Neural progenitor cell (in vitro differentiated cells): Measurements from ENCODE around the gene RNF25. TPM values are rescaled to one million over a fixed set of nuclear protein-coding genes. Genes with fewer than 3 reads are reported as not detected.

Source experiments
- DNase-seq: peaks from one replicate; pipeline ENCODE4 v3.0.0-alpha.2; 2016; ENCODE audit warnings: low spot score
- H2AFZ ChIP-seq: fragments of 200-600 bp; sonication (generic); replicated peaks from 2 replicates; pipeline ENCODE4 v1.6.1; 2016; ENCODE audit warnings: antibody characterized with exemption
- H3F3A ChIP-seq: fragments of 200-600 bp; sonication (generic); 2 replicates; pipeline ENCODE4 v1.6.1; 2016; ENCODE audit warnings: antibody characterized with exemption, low read depth
- H3K27ac ChIP-seq: fragments of 200-600 bp; sonication (generic); 2 replicates; pipeline ENCODE4 v1.5.1; 2016; ENCODE audit warnings: mild to moderate bottlenecking
- H3K27me3 ChIP-seq: fragments of 200-600 bp; sonication (generic); 2 replicates; pipeline ENCODE4 v1.6.1; 2016; ENCODE audit warnings: mild to moderate bottlenecking, moderate library complexity
- H3K36me3 ChIP-seq: fragments of 200-600 bp; sonication (generic); 2 replicates; pipeline ENCODE4 v1.5.1; 2016
- H3K4me1 ChIP-seq: fragments of 200-600 bp; sonication (generic); 2 replicates; pipeline ENCODE4 v1.6.1; 2016; ENCODE audit warnings: mixed run types
- H3K4me2 ChIP-seq: fragments of 200-600 bp; sonication (generic); 2 replicates; pipeline ENCODE4 v1.6.1; 2016
- H3K4me3 ChIP-seq: fragments of 200-600 bp; sonication (generic); 2 replicates; pipeline ENCODE4 v1.5.1; 2016
- H3K79me2 ChIP-seq: fragments of 200-600 bp; sonication (generic); 2 replicates; pipeline ENCODE4 v1.6.1; 2016; ENCODE audit warnings: low read depth
- H3K9ac ChIP-seq: fragments of 200-600 bp; sonication (generic); 2 replicates; pipeline ENCODE4 v1.6.1; 2016
- H3K9me3 ChIP-seq: fragments of 200-600 bp; sonication (generic); 2 replicates; pipeline ENCODE4 v1.5.1; 2016; ENCODE audit warnings: low read depth
- H4K20me1 ChIP-seq: fragments of 200-600 bp; sonication (generic); 2 replicates; pipeline ENCODE4 v1.6.1; 2016; ENCODE audit warnings: low read depth
- H3K27ac Mint-ChIP-seq: 3 replicates; pipeline ENCODE4 v1.8.0; 2021; ENCODE audit warnings: mixed read lengths
- H3K27me3 Mint-ChIP-seq: 2 replicates; pipeline ENCODE4 v1.8.0; 2022; ENCODE audit warnings: low read depth, mild to moderate bottlenecking, inconsistent platforms, moderate library complexity, mixed read lengths; ENCODE audit not compliant: insufficient read depth
- H3K36me3 Mint-ChIP-seq: 3 replicates; pipeline ENCODE4 v1.8.0; 2021; ENCODE audit warnings: mixed read lengths
- H3K4me1 Mint-ChIP-seq: 3 replicates; pipeline ENCODE4 v1.8.0; 2021; ENCODE audit warnings: mixed read lengths
- H3K4me3 Mint-ChIP-seq: 3 replicates; pipeline ENCODE4 v1.8.0; 2021; ENCODE audit warnings: mild to moderate bottlenecking, moderate library complexity, mixed read lengths
- H3K9me3 Mint-ChIP-seq: 3 replicates; pipeline ENCODE4 v1.8.0; 2020; ENCODE audit warnings: mixed read lengths
- EZH2 ChIP-seq: fragments of 200-600 bp; sonication (generic); IDR thresholded peaks from 2 replicates; pipeline ENCODE4 v1.6.1; 2017; ENCODE audit warnings: antibody characterized with exemption, mild to moderate bottlenecking, moderate library complexity
- EZH2phosphoT487 ChIP-seq: fragments of 200-600 bp; sonication (generic); IDR thresholded peaks from 2 replicates; pipeline ENCODE4 v1.6.1; 2017; ENCODE audit warnings: antibody characterized with exemption
- total RNA-seq: library from RNA; depleted of rRNA; stranded (reverse); fragments of >200 nt; gene quantifications from 2 replicates; pipeline ENCODE4 v1.2.3, GENCODE V29; 2015; ENCODE audit warnings: low replicate concordance
- TF ChIP-seq, protein P1 (sequence below): fragments of 200-600 bp; sonication (generic); IDR thresholded peaks from 2 replicates; pipeline ENCODE4 v1.5.1; 2017; ENCODE audit warnings: antibody characterized with exemption, mild to moderate bottlenecking

RNF25 gene
- total RNA-seq, 1 donor from 2014 or later = 9.6 TPM

DNA sequence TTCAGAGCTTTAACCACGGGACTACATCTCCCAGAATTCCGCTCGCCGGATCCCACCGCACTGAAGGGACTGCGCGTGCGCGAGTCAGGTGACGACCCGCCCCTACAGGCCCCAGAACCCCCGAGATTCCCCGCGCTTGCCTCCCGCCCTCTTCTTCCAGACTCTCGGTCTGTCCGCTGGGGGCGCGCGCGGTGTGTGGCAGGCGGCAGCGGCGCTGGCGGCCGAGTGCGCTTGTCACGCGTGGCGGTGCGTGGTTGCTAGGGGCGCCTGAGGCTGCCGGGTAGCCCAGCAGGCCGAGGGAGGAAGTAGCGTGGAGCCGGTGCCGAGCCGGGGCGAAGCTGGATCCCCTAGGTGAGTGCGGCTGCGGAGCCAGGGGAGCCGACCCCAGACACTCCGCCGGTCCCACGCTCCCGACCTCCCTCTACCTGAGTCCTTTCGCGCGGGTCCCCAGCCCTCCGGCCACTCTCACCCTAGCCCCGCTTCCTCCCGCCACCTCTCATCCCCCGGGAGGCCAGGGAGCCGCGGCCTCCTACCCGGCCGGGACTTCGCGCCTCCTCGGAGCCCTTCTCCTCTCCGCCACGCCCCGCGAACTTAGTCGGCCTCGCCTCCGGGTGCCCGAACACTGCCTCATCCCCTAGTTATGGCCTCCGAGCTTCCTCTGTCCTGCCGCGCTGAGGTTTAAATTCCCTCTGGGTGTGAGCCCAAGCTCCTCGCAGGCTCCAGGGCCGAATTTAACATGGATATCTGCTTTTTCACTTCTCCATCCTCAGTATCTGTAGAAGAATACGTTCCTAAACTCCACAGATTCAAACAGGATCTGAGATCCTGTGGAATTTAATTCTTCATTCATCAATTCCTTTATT lies 39.1 kb upstream of the RNF25 start, which contains the start of gene TTLL4:
TSS of gene TTLL4 (plus strand) at position 149 of the 863 bp plus-strand sequence. CDS start 26,842 bp downstream, outside the sequence.
- Histone ChIP-seq H3K9me3 (no peaks in the 10 kb centered on the region), H4K20me1 (peaks cover 16% of the 10 kb centered on the region), H3F3A (no peaks in the 10 kb centered on the region), H3K4me1 (no peaks in the 10 kb centered on the region), H3K4me3 (peak within 1 kb of the TSS; percentile 85), H2AFZ (peak within 1 kb of the TSS; percentile 71), H3K4me2 (peak within 1 kb of the TSS; percentile 93), H3K79me2 (peaks cover 50% of the 10 kb centered on the region), H3K9ac (peak within 1 kb of the TSS; percentile 81), H3K27ac (no peak within 1 kb of the TSS), H3K27me3 (no peaks in the 10 kb centered on the region), H3K36me3 (no peaks in the 10 kb centered on the region)
- H3K27ac Mint-ChIP-seq = peak within 1 kb of the TSS; percentile 94
- peaks cover 7% of the 10 kb centered on the region for H3K36me3 Mint-ChIP-seq
- no peaks in the 10 kb centered on the region for H3K27me3 Mint-ChIP-seq
- H3K4me3 Mint-ChIP-seq = peak within 1 kb of the TSS; percentile 98
- TF ChIP-seq, protein P1, sequence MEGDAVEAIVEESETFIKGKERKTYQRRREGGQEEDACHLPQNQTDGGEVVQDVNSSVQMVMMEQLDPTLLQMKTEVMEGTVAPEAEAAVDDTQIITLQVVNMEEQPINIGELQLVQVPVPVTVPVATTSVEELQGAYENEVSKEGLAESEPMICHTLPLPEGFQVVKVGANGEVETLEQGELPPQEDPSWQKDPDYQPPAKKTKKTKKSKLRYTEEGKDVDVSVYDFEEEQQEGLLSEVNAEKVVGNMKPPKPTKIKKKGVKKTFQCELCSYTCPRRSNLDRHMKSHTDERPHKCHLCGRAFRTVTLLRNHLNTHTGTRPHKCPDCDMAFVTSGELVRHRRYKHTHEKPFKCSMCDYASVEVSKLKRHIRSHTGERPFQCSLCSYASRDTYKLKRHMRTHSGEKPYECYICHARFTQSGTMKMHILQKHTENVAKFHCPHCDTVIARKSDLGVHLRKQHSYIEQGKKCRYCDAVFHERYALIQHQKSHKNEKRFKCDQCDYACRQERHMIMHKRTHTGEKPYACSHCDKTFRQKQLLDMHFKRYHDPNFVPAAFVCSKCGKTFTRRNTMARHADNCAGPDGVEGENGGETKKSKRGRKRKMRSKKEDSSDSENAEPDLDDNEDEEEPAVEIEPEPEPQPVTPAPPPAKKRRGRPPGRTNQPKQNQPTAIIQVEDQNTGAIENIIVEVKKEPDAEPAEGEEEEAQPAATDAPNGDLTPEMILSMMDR = peak; percentile 82
- TF ChIP-seq EZH2phosphoT487 = no peak
- no peaks in the 10 kb centered on the region for H3K9me3 Mint-ChIP-seq
- peak; percentile 98 for DNase-seq
- peaks cover 11% of the 10 kb centered on the region for H3K4me1 Mint-ChIP-seq

DNA sequence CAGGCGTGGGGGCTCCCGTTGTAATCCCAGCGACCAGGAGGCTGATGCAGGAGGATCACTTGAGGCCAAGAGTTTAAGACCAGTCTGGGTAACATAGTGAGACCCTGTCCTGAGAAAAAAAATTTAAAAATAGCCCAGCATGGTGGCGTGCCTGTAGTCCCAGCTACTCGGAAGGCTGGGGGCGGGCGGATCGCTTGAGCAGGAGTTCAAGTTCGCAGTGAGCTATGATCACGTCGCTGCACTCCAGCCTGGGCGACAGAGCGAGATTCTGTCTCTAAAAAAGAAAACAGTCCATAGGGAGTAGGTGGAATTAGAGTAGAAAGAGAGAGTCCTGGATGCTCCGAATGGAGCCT lies 38.5 kb upstream of the RNF25 start:
- Histone ChIP-seq H3K9me3 (no peaks in the 10 kb centered on the region), H3K9ac (no peak overlapping the region), H3F3A (no peaks in the 10 kb centered on the region), H3K4me3 (peak overlapping the region; percentile 85), H3K4me1 (no peaks in the 10 kb centered on the region), H3K4me2 (peak overlapping the region; percentile 48), H3K36me3 (no peaks in the 10 kb centered on the region), H3K27me3 (no peaks in the 10 kb centered on the region), H2AFZ (peak overlapping the region; percentile 71), H3K79me2 (peaks cover 46% of the 10 kb centered on the region), H3K27ac (no peak overlapping the region), H4K20me1 (peaks cover 16% of the 10 kb centered on the region)
- Mint-ChIP-seq H3K27me3 (no peaks in the 10 kb centered on the region), H3K9me3 (no peaks in the 10 kb centered on the region), H3K4me1 (peaks cover 11% of the 10 kb centered on the region), H3K36me3 (peaks cover 5% of the 10 kb centered on the region), H3K4me3 (peak overlapping the region; percentile 98), H3K27ac (no peak overlapping the region)
- DNase-seq = no peak
- TF ChIP-seq, protein P1 = no peak
- TF ChIP-seq EZH2phosphoT487 (no peak), EZH2 (no peak)

DNA sequence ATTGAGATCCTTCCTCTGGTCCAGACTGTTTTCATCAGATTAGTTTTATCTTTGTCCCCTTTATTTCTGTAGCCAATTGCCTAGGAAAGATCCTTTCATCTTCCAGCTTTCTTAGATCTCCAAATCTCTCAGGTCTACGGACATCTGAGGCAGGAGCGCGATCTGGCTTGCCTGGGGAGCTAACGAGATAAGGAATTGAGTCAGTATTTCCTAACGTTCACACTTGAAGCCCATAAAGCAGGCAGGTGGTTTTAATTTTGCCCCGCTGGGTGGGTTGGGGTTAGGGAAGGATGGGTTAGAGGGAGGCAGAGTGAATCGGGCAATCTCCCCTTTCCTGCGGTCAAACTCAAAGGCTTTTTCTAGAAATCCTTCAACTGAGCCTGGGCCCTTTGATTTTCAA lies 38.1 kb upstream of the RNF25 start:
- Mint-ChIP-seq H3K4me3 (peak overlapping the region; percentile 98), H3K27ac (no peak overlapping the region)
- H2AFZ ChIP-seq = peak overlapping the region; percentile 71

More for the DNA sequence above, 38.1 kb upstream of the RNF25 start:
- H3K36me3 Mint-ChIP-seq = peaks cover 5% of the 10 kb centered on the region
- peaks cover 42% of the 10 kb centered on the region for H3K79me2 ChIP-seq
- H3K9me3 ChIP-seq = no peaks in the 10 kb centered on the region
- H3K27me3 ChIP-seq = no peaks in the 10 kb centered on the region
- H4K20me1 ChIP-seq = peaks cover 13% of the 10 kb centered on the region
- H3K36me3 ChIP-seq = no peaks in the 10 kb centered on the region
- no peaks in the 10 kb centered on the region for H3F3A ChIP-seq
- no peaks in the 10 kb centered on the region for H3K27me3 Mint-ChIP-seq
- H3K4me3 ChIP-seq = no peak overlapping the region
- H3K4me2 ChIP-seq = no peak overlapping the region
- TF ChIP-seq, protein P1 = no peak
- TF ChIP-seq EZH2 (no peak), EZH2phosphoT487 (no peak)
- no peak overlapping the region for H3K9ac ChIP-seq
- no peak for DNase-seq
- H3K27ac ChIP-seq = no peak overlapping the region
- H3K4me1 Mint-ChIP-seq = peaks cover 11% of the 10 kb centered on the region
- no peaks in the 10 kb centered on the region for H3K9me3 Mint-ChIP-seq
- no peaks in the 10 kb centered on the region for H3K4me1 ChIP-seq
